Activated naive CD8-positive, alpha-beta T cell treated with anti-CD3 and anti-CD28 coated beads, Interleukin-2, amount 50 U/mL, for 24 hours (primary cell): ENCODE data around the gene UGCG.
"Not testable (repeated sequence)": the region's sequence is repeated elsewhere in the genome, so short reads cannot be mapped to it uniquely, and the experiment has no call there.

Source experiments
- ATAC-seq: fragments of 150-1000 bp; cut with Tn5 transposase; one replicate; pipeline ENCODE4 v1.10.0; 2021
- DNase-seq: peaks from one replicate; pipeline ENCODE4 v3.0.0; 2021
- H3K27ac Mint-ChIP-seq: one replicate; pipeline ENCODE4 v1.8.0; 2021; ENCODE audit warnings: mild to moderate bottlenecking, mixed read lengths
- H3K27me3 Mint-ChIP-seq: one replicate; pipeline ENCODE4 v1.8.0; 2021; ENCODE audit warnings: mixed read lengths
- H3K36me3 Mint-ChIP-seq: one replicate; pipeline ENCODE4 v1.8.0; 2021; ENCODE audit warnings: low read depth, mixed read lengths
- H3K4me1 Mint-ChIP-seq: one replicate; pipeline ENCODE4 v1.8.0; 2021; ENCODE audit warnings: mixed read lengths
- H3K4me3 Mint-ChIP-seq: one replicate; pipeline ENCODE4 v1.8.0; 2021; ENCODE audit warnings: mild to moderate bottlenecking, moderate library complexity, mixed read lengths
- H3K9me3 Mint-ChIP-seq: one replicate; pipeline ENCODE4 v1.8.0; 2021; ENCODE audit warnings: mixed read lengths

The UGCG gene

DNA sequence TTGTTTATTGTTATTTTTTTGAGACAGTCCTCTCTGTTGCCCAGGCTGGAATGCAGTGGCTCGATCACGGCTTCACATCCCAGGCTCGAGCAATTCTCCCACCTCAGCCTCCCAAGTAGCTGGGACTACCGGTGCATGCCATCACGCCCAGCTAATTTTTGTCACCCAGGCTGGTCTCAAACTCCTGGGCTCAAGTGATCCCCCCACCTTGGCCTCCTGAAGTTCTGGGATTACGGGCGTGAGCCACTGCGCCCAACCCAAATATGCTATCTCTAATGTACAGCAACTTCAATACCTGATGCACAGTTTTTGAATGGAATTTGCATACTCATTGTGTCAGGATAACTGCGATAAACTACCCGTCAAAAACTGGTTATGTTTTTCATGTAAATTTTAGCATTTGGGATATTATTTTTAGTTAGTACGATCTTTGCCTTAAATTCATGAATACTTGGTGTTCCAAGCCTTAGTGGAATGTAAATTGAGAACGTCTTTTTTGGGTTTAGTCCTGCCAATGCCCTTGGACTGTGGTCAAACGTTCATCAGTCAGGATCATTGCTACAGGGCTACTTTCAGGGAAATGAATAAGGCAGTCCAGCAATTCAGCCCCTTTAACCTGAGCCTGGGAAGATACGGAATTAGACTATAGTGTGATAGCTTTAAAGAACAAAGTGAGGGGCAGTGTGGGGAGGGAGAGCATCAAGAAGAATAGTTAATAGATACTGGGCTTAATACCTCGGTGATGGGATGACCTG lies 4.4 kb downstream of the UGCG start:
- H3K36me3 Mint-ChIP-seq, result peaks cover 2% of the 10 kb centered on the region
- no peak overlapping the region for H3K4me3 Mint-ChIP-seq
- no peaks in the 10 kb centered on the region for H3K9me3 Mint-ChIP-seq
- ATAC-seq (no peak), DNase-seq (no peak)
- H3K27me3 Mint-ChIP-seq, result no peaks in the 10 kb centered on the region
- no peak overlapping the region for H3K27ac Mint-ChIP-seq
- peaks cover 19% of the 10 kb centered on the region for H3K4me1 Mint-ChIP-seq

DNA sequence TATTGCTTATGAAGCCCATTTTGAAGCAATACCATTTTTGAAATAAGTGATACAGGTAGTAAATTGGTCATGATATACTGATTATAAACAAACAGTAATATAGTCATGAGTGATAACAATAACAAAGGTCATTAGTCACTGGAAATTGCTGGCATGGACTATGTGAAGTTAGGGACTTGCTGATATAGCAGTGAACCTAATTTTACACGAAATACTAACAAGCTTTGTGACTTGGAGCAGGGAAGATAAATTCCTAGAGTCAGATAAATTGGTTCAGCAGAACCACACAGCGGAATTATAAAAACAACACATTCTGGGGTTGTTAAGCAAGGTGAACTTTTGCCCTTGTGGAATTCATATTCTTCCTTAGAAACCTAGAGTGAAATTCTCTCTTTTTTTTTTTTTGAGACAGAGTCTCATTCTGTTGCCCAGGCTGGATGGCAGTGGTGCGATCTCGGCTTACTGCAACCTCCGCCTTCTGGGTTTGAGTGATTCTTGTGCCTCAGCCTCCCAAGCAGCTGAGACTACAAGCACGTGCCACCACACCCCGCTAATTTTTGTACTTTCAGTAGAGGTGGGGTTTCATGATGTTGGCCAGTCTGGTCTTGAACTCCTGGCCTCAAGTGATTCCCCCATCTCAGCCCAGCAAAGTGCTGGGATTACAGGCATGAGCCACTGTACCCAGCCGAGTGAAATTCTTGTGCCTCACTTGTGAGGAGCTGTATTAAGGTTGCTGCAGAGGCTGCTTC lies 6.0 kb downstream of the UGCG start:
- Mint-ChIP-seq H3K4me1 (peaks cover 30% of the 10 kb centered on the region), H3K9me3 (no peaks in the 10 kb centered on the region), H3K27me3 (no peaks in the 10 kb centered on the region), H3K27ac (no peak overlapping the region), H3K36me3 (peaks cover 6% of the 10 kb centered on the region), H3K4me3 (no peak overlapping the region)
- no peak for ATAC-seq
- no peak for DNase-seq

DNA sequence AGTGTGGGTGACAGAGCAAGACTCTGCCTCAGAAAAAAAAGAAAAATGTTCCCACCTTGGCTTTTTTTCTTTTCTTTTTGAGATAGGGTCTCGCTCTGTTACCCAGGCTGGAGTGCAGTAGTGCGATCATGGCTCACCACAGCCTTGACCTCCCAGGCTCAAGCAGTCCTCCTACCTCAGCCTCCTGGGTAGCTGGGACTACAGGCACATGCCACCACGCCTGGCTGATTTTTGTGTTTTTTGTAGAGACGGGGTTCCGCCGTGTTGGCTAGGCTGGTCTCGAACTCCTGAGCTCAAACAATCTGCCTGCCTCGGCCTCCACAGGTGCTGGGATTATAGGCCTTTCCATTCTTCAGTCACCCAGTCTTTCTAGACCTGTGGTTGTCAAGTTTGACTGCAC lies 6.9 kb downstream of the UGCG start:
- H3K4me3 Mint-ChIP-seq, H3K9me3 Mint-ChIP-seq, ATAC-seq, H3K36me3 Mint-ChIP-seq, DNase-seq, H3K27me3 Mint-ChIP-seq, H3K27ac Mint-ChIP-seq: not testable (repeated sequence)
- peaks cover 40% of the 10 kb centered on the region for H3K4me1 Mint-ChIP-seq

DNA sequence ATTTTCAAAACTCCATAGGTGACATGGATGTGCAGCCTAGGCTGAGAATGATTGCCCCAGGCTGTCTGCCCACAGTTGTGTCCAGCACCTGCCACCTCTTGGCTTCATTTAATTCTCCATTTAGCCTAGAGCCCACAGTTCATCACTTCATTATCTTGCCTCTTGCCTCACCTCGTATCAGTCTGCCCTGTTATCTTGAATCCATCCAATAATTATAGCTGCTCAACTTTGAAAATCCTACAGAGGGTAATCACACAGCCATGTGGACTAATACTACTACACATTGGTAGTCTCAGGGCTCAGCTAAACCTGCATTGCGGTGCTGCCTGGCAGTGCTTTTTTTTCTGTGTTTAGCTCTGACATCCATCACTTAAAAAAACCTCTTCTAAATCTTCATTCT lies 7.4 kb downstream of the UGCG start:
- Mint-ChIP-seq H3K4me3 (no peak overlapping the region), H3K27ac (no peak overlapping the region), H3K9me3 (no peaks in the 10 kb centered on the region), H3K27me3 (no peaks in the 10 kb centered on the region), H3K36me3 (peaks cover 8% of the 10 kb centered on the region), H3K4me1 (peaks cover 44% of the 10 kb centered on the region)
- ATAC-seq (no peak), DNase-seq (no peak)

DNA sequence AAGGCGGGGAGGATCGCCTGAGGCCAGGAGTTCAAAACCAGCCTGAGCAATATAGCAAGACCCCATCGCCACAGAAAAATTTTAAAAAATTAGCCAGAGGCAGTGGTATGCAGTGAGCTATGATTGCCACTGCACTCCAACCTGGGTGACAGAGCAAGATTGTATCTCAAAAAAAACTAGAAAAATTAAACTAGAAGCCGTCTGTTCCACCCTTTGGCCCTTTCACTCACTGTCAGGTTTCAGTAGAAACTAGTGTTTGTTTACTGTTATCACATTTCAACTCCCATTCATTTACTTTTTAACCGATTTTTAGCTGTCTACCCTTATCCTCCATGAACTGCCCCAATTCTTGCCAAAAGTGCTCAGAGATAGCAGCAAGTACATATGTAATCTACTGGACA lies 8.3 kb downstream of the UGCG start:
- peaks cover 53% of the 10 kb centered on the region for H3K4me1 Mint-ChIP-seq
- no peaks in the 10 kb centered on the region for H3K9me3 Mint-ChIP-seq
- H3K27ac Mint-ChIP-seq, result no peak overlapping the region
- H3K27me3 Mint-ChIP-seq, result no peaks in the 10 kb centered on the region
- H3K4me3 Mint-ChIP-seq, result no peak overlapping the region
- DNase-seq, result no peak
- H3K36me3 Mint-ChIP-seq, result peaks cover 8% of the 10 kb centered on the region
- no peak for ATAC-seq

DNA sequence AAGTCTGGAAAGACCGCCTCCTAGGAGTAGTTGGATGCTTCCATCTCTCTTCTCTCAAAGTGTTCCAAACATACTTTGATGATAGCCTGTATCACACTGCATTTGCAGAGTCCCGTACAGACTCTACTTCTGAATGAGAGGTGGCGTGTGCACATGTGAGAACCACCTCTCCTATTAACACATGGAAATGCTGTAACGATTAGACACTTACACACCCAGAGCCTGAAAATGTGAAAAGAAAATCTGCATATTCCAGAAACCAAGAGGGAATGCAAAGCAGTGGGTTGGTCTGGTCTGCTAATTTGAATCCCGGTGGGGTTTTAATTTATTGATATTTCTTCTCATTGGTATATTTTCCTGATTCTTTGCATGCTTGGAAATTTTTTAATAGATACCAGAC lies 10.5 kb downstream of the UGCG start:
- no peaks in the 10 kb centered on the region for H3K27me3 Mint-ChIP-seq
- H3K4me3 Mint-ChIP-seq, result no peak overlapping the region
- H3K36me3 Mint-ChIP-seq, result peaks cover 8% of the 10 kb centered on the region
- H3K4me1 Mint-ChIP-seq, result peaks cover 74% of the 10 kb centered on the region
- peak overlapping the region; percentile 20 for H3K27ac Mint-ChIP-seq
- DNase-seq, result no peak
- H3K9me3 Mint-ChIP-seq, result no peaks in the 10 kb centered on the region
- no peak for ATAC-seq

DNA sequence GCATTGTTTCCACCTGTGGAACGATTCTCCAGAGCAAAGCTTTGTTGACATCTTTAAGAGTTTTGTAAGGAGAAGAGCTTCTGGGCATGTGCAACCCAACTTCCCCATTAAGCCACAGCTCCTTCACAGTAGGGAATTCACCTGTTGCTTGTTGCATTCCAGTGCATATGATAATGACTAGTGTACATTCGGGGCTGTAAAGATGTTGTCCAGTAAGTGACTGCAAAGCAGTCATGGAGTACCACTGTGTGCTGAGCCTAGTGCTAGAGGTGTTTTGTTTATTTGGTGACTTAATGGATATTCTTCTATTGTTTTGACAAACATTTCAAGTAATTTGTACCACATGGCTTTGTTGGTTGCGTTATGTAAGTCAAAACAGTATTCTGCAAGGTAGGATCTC lies 12.8 kb downstream of the UGCG start:
- H3K4me3 Mint-ChIP-seq, result peak overlapping the region; percentile 5
- peak; percentile 41 for ATAC-seq
- peaks cover 10% of the 10 kb centered on the region for H3K36me3 Mint-ChIP-seq
- peaks cover 88% of the 10 kb centered on the region for H3K4me1 Mint-ChIP-seq
- H3K27ac Mint-ChIP-seq, result peak overlapping the region; percentile 21
- no peaks in the 10 kb centered on the region for H3K27me3 Mint-ChIP-seq
- no peaks in the 10 kb centered on the region for H3K9me3 Mint-ChIP-seq
- no peak for DNase-seq

DNA sequence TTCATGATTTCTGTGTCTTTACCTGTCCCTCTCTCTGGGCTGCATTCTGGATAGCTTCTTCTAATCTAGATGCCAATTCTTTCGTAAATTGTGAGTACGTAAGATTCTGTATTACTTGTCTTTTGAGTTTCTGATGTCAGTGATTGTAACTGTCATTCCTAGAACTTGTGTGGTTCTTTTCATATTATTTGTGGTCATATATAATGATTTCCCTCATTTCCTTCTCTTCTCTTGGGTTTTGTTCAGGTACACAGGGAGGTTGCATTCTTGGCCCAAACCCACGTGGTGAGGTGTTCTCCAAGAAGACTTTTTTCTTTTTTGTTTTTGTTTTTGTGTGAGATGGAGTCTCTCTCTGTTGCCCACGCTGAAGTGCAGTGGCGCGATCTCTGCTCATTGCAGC lies 13.8 kb downstream of the UGCG start:
- Mint-ChIP-seq H3K27ac (peak overlapping the region; percentile 21), H3K9me3 (no peaks in the 10 kb centered on the region), H3K36me3 (peaks cover 16% of the 10 kb centered on the region), H3K4me1 (peaks cover 91% of the 10 kb centered on the region), H3K4me3 (peak overlapping the region; percentile 28), H3K27me3 (no peaks in the 10 kb centered on the region)
- DNase-seq, result no peak
- ATAC-seq, result peak; percentile 14

DNA sequence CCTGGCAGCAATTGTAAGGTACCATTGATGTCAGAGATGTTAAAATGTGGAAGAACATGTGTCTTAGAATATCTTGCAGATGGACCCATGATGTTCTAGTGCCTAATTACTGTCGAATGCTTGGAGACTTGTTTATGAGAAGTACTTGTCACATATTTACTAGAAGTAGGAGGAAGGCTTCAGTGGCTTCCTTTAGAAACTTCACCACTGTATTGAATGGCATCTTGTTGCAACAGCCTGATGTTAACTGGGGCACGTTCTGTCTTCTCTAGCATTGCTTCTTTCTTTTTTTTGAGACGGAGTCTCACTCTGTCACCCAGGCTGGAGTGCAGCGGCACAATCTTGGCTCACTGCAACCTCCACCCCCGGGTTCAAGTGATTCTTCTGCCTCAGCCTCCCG lies 16.5 kb downstream of the UGCG start:
- Mint-ChIP-seq H3K36me3 (peaks cover 27% of the 10 kb centered on the region), H3K27ac (peak overlapping the region; percentile 0)
- no peak for ATAC-seq

DNA sequence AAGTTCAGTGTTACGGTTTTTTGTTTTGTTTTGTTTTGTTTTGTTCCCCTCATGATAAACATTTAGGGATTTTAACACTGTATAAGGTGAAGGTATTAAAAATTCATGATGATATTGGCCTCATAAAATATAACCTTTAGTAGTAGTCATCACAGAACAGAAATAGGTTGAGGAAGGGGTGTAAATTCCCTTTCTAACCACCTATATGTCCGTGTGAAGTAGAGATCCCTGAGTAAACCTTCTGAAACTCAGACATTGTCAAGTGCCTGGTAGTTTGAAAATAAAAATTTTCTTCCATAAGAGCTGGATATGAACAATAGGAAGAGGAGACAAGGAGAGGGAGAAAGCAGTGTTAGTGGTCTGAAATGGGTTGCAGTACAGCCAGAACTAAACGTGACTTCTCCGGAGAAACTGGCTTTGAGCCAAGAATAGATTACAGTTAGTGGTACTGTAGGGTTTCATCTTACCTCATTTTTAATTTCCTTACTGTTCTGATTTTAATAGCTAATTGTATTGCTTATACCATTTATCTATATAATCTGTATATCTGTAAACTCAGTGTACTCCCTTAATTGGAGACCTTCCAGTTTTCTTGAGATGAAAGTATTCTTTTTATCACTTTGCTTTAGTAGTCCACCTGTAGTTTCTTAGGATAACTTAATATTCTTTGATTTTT lies 18.3 kb downstream of the UGCG start:
- Mint-ChIP-seq H3K27me3 (no peaks in the 10 kb centered on the region), H3K27ac (peak overlapping the region; percentile 98), H3K4me1 (peaks cover 84% of the 10 kb centered on the region), H3K4me3 (peak overlapping the region; percentile 74), H3K36me3 (peaks cover 37% of the 10 kb centered on the region), H3K9me3 (no peaks in the 10 kb centered on the region)
- DNase-seq, result no peak
- ATAC-seq, result peak; percentile 69

More for the DNA sequence above, 16.5 kb downstream of the UGCG start:
- DNase-seq, result no peak
- H3K27me3 Mint-ChIP-seq, result no peaks in the 10 kb centered on the region
- H3K4me1 Mint-ChIP-seq, result peaks cover 95% of the 10 kb centered on the region
- no peak overlapping the region for H3K4me3 Mint-ChIP-seq
- H3K9me3 Mint-ChIP-seq, result no peaks in the 10 kb centered on the region

DNA sequence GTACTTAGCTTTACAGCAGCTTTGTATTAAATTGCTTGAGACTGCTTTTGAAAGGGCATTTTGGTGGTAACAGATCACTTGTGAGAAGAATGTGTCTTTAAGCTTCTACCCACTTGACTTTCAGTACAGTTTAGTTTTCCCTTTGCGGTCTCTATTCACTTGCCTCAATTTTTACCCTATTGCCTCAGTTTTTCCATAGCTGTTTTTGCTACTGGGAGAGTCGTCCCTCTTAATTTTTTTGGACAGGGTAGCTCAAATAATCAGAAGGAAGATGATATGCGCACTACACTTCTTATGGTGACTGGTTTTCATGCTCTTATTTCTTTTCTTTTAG lies 18.8 kb downstream of the UGCG start:
- peak overlapping the region; percentile 74 for H3K4me3 Mint-ChIP-seq
- H3K27me3 Mint-ChIP-seq, result no peaks in the 10 kb centered on the region
- H3K36me3 Mint-ChIP-seq, result peaks cover 40% of the 10 kb centered on the region
- peak overlapping the region; percentile 98 for H3K27ac Mint-ChIP-seq
- H3K4me1 Mint-ChIP-seq, result peaks cover 80% of the 10 kb centered on the region
- ATAC-seq, result peak; percentile 56
- no peaks in the 10 kb centered on the region for H3K9me3 Mint-ChIP-seq
- DNase-seq, result no peak

DNA sequence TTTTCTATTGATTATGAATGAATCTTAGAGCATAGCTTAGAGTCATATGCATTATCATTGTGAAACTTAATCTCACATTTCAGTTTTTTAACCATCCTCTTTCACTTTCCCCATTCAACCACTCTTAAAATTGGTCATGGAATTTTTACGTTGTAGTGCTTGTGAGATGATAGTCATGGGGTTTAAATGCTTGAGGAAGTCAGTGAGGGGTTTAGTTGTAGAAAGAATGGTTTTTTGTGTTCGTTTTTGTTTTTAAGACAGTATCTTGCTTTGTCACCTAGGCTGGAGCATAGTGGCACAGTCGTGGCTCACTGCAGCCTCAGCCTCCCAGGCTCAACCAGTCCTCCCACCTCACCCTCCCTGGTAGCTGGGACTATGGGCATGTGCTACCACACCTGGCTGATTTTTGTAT lies 19.6 kb downstream of the UGCG start:
- peak overlapping the region; percentile 58 for H3K4me3 Mint-ChIP-seq
- ATAC-seq (peak; percentile 78), DNase-seq (peak; percentile 32)
- no peaks in the 10 kb centered on the region for H3K9me3 Mint-ChIP-seq
- peak overlapping the region; percentile 93 for H3K27ac Mint-ChIP-seq
- no peaks in the 10 kb centered on the region for H3K27me3 Mint-ChIP-seq
- H3K36me3 Mint-ChIP-seq, result peaks cover 40% of the 10 kb centered on the region
- H3K4me1 Mint-ChIP-seq, result peaks cover 72% of the 10 kb centered on the region

DNA sequence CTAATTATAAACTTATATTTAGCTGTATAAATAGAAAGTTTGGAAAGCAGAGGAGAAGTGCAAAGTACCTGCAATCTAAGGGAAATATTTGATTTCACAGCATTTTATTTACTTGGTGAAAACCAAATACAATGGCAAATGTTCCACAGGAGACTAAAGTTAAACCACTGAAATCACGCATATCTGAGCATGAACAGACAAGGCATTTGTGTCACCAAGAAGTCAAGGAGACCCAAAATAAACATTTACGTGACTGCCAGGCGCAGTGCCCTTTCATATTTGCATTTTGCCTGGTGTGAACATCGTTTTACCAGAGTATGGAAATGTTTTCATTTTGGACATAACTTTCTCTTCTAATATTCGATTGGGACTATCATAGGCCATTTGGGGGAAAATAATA lies 20.6 kb downstream of the UGCG start:
- H3K4me3 Mint-ChIP-seq, result no peak overlapping the region
- H3K4me1 Mint-ChIP-seq, result peaks cover 68% of the 10 kb centered on the region
- no peaks in the 10 kb centered on the region for H3K9me3 Mint-ChIP-seq
- no peaks in the 10 kb centered on the region for H3K27me3 Mint-ChIP-seq
- peaks cover 40% of the 10 kb centered on the region for H3K36me3 Mint-ChIP-seq
- ATAC-seq (no peak), DNase-seq (no peak)
- peak overlapping the region; percentile 23 for H3K27ac Mint-ChIP-seq

DNA sequence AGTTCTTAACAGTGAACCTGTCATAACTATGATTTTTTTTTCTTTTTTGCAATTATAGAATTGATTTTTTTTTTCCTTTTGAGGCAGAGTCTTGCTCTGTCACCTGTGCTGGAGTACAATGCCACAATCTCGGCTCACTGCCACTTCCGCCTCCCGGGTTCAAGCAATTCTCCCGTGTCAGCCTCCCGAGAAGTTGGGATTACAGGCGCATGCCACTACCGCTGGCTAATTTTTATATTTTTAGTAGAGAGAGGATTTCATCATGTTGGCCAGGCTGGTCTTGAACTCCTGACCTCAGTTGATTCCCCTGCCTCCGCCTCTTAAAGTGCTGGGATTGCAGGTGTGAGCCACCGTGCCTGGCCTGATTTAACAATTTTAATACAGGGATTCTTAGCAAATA lies 21.4 kb downstream of the UGCG start:
- no peak for ATAC-seq
- Mint-ChIP-seq H3K4me3 (no peak overlapping the region), H3K36me3 (peaks cover 42% of the 10 kb centered on the region), H3K27me3 (no peaks in the 10 kb centered on the region), H3K27ac (no peak overlapping the region), H3K9me3 (no peaks in the 10 kb centered on the region), H3K4me1 (peaks cover 64% of the 10 kb centered on the region)
- DNase-seq, result no peak

DNA sequence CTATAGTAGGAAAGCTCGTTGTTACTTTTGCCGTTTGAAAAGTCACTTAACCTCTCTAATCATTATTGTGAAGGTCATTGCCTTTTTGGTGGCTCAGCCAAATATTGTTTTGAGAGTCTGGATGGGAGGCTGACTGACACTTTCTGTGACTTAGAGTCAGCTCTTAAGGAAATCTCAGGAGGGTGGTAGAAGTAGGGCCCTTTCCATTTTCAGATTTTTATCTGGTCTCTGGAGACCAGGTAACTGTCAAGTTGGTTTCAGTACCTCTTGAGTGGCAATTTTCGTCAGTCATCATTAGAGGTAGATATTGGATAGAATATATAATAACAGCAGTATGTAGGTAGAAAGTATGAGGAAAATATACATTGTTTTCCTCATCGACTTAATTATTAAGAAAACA lies 23.3 kb downstream of the UGCG start:
- H3K4me1 Mint-ChIP-seq, result peaks cover 49% of the 10 kb centered on the region
- ATAC-seq (no peak), DNase-seq (no peak)
- no peak overlapping the region for H3K4me3 Mint-ChIP-seq
- H3K27ac Mint-ChIP-seq, result no peak overlapping the region
- no peaks in the 10 kb centered on the region for H3K9me3 Mint-ChIP-seq
- H3K36me3 Mint-ChIP-seq, result peaks cover 38% of the 10 kb centered on the region
- H3K27me3 Mint-ChIP-seq, result no peaks in the 10 kb centered on the region
